ENCODE data around the gene SOS1.

- no peak for TF ChIP-seq CTCF (conservative IDR thresholded peaks at IDR 0.05 in 1 of 2, IDR thresholded peaks at IDR 0.05 in 1 of 2; ENCODE audit: low read depth in 1 of 2, low read length in 2 of 2)
- TF ChIP-seq EZH2 (IDR thresholded peaks at IDR 0.05; ENCODE audit: low read length, missing control alignments) = no peak
These were observed 187.2 kb downstream of the SOS1 start for GRCh38 chr2:38933653-38934052.

All from fibroblast of lung (primary cell).